ENCODE measurements around the gene COL6A2.
A peak's percentile ranks its signal among the peaks of the same experiment; 100 is the strongest.
"Not testable (repeated sequence)": the region's sequence is repeated elsewhere in the genome, so short reads cannot be mapped to it uniquely, and the experiment has no call there.

Gene COL6A2

DNA sequence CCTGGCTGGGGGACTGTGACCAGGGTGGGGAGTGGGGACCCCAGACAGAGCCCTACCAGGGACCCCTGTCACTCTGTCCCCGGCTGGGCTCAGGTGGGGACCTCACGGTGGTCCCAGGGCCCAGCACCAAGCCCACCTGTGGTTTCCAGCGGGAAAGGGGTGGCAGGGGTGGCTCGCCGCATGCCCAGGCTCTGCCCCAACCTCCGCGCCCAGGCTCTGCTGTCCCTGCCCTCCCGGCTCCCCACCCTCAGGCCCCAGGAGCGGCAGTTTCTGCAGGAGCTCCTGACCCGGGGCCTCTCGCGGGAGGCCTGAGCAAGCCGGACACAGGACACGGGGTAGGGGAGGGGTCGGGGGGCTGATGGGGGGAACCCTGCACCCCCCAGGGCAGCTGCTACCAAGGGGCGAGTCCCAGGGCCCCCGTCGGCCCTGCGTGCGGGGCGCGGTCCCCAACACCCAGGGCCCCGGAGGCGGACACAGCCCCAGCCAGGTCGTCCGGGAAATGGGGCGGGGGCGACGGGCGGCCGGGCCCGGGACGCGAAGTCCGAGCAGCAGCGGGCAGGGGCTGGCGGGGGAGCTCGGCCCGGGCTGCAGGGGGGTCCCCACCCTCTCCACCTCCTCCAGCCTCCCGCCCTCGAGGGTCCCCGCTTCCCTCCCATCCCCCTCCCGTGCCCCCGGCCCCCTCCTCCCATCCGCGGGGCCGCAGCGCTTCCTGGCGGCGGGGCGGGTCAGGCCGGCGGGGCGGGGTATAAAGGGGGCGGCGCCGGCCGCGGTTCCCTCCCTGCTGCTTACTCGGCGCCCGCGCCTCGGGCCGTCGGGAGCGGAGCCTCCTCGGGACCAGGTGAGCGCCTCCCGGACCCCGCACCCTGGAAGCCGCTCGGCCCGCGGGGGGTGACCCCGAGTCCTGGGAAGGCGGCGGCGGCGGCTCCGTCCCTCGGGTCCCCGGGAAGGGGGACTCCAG, at the start of gene COL6A2:
Gene COL6A2, plus strand, starts transcription at position 777 of the 958 bp plus-strand sequence.
- no peak for DNase-seq

GRCh38 chr21:46048926-46049889, 48.7 kb upstream of the COL6A2 start:
- DNase-seq, result no peak

DNA sequence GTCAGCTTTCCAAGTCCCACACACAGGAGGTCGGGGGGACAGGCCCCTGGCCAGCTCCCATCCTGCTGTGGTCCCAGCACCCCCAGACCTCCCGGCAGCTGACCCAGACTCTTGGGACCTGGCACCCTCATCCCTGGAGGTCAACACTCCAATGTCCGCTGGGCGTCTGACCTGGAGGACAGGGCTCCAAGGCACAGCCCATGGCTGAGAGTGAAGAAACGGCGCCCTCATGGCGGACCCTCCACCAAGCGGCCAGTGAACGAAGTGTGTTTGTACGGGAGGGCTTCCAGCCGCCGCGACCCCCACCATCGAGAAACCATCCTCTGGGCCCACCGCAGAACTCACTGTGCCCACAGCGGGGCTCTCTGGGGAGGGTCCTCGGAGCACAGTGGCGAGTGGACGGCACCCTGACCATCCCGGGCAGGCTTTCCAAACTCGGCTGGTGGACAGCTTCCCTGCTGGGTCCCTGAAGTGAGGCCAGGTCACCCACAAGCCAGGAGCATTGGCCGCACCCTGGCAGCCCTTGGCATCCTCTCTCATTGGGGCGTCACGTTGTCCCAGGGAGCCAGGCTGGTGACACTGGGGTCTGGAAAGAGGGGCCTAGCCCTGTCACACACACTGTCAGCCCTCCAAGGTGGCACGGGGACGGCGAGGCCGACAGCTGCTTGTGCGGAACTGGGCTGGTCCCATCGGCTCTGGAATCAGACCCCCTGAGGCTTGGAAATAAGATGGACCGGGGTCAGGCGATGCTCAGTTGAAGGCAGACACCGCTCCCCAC, 47.8 kb upstream of the COL6A2 start:
- no peak for DNase-seq

DNA sequence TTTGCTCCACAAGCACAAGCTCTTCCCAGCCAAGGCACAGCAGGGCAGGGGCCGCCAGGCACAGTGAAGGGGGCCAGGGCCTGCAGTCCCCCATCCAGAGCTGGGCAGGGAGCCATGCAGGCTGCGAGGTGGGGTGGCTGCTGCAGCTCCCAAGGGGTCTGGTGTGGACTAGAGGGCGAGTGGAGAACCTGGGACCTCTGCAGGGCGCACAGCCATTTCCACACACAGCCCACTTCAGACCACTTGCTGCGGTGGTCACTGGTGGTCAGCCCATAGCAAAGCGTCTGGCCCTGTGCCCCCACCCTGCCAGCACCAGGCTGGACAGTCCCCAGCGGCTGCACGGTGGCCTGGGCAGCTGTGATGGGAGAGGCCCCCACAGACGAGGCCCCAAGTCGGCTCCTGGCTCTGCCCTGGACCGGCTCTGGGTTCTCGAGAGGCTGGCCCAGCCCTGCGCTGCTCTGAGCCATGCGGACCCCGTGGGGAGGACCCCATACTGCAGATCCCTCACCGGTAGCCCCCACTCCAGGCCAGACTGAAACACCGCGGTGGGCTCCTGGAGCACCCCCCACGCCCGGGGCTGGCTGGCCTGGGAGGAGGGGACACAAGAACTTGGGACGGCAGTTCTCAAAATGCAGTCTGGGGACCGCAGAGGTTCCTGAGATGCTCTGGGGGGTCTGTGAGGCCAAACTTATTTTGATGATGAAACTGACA, 47.1 kb upstream of the COL6A2 start:
- DNase-seq, result no peak

DNA sequence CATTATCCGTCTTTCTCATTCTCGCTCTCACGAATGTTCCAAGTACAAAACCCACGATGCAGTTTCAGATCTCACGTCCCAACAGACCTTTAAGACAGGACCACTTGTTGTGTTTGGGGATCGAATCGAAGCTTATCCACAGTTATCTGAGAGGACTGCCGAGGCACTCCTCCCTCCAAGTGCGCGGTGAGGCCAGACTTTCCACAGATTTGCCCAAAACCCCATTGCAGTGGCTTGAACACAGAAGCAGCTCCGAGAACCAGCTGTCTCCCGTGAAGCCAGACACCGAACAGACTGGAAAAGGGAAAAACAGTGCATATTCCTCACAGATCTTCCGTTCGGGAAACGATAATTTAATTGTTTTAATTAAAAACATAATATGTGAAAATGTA, 46.5 kb upstream of the COL6A2 start:
- DNase-seq, result no peak

DNA sequence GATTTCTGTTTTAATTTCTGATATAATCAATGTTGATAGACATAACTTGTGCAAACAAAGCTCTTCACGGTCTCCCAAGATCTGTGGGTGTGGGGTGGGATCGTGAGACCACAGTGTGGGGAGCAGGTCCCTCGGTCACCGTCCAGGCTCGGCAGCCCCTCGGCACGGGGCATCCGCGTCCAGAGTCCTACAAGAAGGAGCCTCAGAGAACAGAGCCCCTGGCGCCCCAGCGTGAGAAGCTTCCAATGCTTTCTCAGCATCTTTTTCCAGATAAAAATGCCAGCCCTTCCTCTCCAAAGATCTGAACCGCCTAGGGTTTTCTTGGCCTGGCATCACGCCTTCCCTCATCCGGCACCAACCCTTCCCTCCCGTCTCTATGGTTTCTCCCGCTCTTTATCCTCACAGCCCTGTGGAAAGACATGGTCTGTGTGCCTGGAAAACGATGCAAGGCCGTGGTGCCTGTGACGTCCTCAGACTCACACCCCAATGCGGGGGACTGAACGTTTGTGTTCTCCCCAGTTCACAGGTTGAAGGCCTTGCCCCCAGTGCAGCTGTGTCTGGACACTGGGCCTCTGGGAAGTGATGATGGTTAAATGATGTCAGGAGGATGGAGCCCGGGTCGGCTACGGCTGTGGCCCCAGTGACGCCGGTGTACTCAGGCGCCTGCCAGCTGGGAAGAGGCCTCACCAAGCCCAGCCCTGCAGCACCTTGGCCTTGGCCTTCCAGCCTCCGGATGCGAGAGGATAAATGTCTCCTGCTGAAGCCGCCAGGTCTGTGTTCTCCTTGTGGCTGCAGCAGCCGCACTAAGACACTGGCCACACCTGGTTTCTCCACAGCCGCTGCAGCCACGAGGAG, 45.9 kb upstream of the COL6A2 start:
- no peak for DNase-seq

DNA sequence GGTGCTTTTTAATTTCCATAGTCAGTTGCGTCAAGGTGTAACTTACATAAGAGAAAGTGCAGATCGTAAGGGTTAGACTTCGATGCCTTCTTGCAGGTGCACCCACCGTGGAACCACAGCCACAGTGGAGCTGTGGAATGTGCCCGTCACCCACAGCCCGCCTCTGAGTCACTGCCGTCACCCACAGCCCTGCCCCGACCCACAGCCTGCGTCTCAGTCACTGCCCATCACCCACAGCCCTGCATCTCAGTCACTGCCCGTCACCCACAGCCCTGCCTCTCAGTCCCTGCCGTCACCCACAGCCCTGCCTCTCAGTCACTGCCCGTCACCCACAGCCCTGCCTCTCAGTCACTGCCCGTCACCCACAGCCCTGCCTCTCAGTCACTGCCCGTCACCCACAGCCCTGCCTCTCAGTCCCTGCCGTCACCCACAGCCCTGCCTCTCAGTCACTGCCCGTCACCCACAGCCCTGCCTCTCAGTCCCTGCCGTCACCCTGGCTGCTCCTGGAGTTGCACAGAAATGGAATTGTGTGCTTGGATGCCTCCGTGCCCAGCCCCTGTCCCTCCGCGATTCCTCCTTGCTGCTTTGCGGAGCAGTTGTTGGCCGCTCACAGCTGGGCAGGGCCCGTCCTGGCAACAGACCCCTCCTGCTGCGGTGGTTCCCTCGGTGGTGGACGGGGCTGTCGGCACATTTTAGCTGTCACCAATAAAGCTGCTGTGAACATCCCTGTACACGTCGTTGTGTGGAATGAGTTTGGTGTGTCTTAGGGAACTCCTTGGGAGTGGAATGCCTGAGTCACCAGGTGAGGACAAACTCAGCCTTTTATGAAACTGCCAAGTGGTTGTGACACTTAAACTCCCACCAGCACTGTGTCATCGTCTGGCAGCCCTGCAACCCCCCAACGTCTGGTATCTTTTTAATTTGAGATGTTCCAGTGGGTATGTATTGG, 44.9 kb upstream of the COL6A2 start:
- DNase-seq, result peak in 3 of 51 donors; percentile 3 to 20 (median 11)

- DNase-seq, result no peak
Measured at GRCh38 chr21:46054031-46054430, 43.9 kb upstream of the COL6A2 start.

DNA sequence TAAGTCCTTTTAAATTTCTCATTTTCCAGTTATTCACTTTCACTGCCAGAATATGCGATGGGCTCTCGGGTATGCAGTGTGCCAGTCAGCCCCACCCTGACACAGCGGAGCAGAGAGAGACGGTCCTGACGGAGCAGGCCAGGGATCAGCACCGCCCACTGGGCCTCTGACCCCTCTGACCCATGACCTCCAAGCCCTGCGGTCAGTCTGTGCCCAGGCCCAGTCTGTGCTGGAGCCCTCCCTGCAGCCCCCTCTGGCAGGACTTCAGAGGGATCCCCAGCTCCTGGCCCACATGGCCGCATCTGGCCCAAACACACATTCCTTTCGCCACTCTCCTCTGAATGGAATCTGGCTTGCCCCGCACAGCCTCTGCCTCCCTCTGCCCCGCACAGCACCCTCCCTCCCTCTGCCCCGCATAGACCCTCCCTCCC, 43.4 kb upstream of the COL6A2 start:
- DNase-seq, result no peak

DNA sequence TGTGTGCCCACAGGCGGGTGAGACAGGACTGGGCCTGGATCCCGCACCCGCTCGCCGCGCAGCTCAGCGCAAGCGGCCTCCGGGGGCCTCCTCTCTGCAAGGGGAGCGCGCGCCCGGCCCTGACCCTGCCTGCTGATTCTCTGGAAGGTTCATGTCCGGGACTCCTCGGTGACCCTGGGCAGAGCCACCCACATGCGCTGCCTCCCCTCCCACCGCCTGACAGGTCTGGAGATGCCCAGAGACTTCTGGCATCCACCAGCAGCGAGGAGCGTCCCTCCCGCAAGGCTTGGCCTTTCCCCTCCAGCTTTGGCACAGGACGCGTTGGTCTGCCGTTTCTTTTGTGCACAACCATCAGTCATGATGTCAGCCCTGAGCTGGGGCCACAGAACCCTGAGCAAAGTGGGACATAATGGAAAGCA, 42.0 kb upstream of the COL6A2 start:
- DNase-seq, result peak in 2 of 51 donors; percentile 8 to 17

GRCh38 chr21:46056450-46056903, 41.4 kb upstream of the COL6A2 start:
- DNase-seq, result peak in 5 of 51 donors; percentile 12 to 25 (median 20)

GRCh38 chr21:46057111-46057709, 40.7 kb upstream of the COL6A2 start:
- DNase-seq, result no peak

- DNase-seq, result no peak
Measured at GRCh38 chr21:46057710-46058241, 40.1 kb upstream of the COL6A2 start.

DNA sequence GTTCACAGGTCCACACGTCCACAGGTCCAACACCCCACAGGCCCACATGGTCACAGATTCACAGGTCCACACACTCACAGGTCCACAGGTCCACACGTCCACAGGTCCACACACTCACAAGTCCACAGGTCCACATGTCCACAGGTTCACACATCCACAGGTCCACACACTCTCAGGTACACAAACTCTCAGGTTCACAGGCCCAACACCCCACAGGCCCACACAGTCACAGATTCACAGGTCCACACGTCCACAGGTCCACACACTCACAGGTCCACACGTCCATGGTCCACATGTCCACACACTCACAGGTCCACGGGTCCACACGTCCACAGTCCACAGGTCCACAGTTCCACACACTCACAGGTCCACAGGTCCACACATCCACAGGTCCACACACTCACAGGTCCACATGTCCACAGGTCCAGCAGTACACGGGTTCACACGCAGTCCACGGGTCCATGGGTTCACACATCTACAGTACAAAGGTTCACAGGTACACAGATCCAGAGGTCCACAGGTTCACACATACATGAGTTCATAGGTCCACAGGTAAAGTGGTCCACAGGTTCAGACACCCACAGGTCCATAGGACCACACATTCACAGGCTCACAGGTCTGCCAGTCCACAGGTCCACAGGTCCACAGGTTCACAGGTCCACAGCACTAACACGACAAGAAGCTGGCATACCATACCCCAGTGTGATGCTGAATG, 39.3 kb upstream of the COL6A2 start:
- no peak for DNase-seq

DNA sequence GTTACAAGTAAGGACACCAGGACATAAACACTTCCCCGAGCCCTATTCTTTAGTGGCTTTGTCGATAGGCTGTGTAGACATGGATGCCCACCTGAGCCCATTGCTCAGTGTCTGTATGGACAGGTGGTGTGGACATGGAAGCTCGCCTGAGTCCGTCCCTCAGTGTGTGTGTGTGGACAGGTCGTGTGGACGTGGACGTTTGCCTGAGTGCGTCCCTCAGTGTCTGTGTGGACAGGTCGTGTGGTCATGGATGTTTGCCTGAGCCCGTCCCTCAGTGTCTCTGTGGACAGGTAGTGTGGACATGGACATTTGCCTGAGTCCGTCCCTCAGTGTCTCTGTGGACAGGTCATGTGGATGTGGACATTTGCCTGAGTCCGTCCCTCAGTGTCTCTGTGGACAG, 38.7 kb upstream of the COL6A2 start:
- DNase-seq, result no peak

DNA sequence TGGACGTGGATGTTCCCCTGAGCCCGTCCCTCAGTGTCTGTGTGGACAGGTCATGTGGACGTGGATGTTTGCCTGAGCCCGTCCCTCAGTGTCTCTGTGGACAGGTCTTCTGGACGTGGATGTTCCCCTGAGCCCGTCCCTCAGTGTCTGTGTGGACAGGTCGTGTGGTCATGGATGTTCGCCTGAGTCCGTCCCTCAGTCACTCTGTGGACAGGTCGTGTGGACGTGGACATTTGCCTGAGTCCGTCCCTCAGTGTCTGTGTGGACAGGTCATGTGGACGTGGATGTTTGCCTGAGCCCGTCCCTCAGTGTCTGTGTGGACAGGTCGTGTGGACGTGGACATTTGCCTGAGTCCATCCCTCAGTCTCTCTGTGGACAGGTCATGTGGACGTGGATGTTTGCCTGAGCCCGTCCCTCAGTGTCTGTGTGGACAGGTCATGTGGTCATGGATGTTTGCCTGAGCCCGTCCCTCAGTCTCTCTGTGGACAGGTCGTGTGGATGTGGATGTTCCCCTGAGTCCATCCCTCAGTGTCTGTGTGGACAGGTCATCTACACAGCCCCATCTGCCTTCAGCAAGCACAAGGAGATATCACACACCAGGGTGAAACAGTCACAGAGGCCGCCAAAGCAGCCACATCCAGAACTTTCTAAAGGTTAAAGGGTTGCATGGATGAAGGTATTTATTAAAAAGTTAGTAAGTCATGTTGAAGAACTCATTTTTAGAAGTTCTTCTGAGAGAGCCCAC, 38.0 kb upstream of the COL6A2 start:
- not testable (repeated sequence) for DNase-seq

Measured in hypothalamus (tissue), 51 donors.